Endothelial cell of umbilical vein (primary cell): ENCODE measurements around the gene KRTAP12-3.

Source experiments
- CTCF ChIP-seq, 2 donors: IDR thresholded peaks; 1 replicate in 1 of 2; 2 replicates in 1 of 2; pipeline ENCODE4 v1.5.1; 2011; ENCODE audit warnings: low read length in 2 of 2, mild to moderate bottlenecking in 2 of 2, moderate library complexity in 2 of 2, control low read depth in 1 of 2, inconsistent platforms in 1 of 2, low read depth in 1 of 2; ENCODE audit not compliant: insufficient read depth in 1 of 2; ENCODE audit errors: extremely low read depth in 1 of 2
- EZH2 ChIP-seq: IDR thresholded peaks from 2 replicates; pipeline ENCODE4 v1.6.1; 2012; ENCODE audit warnings: borderline replicate concordance, low read depth, mild to moderate bottlenecking, moderate library complexity, low read length, inconsistent platforms; ENCODE audit not compliant: severe bottlenecking
- GATA2 ChIP-seq: IDR thresholded peaks from 2 replicates; pipeline ENCODE4 v1.7.0; 2011; ENCODE audit warnings: low read depth, mild to moderate bottlenecking, moderate library complexity, mixed read lengths, low read length; ENCODE audit not compliant: insufficient read length, insufficient read depth
- JUN ChIP-seq: IDR thresholded peaks from 2 replicates; pipeline ENCODE4 v1.6.1; 2011; ENCODE audit warnings: borderline replicate concordance, low read depth; ENCODE audit not compliant: insufficient read length, insufficient read depth
- MAX ChIP-seq: IDR thresholded peaks from 2 replicates; pipeline ENCODE4 v1.6.1; 2011; ENCODE audit not compliant: insufficient read depth, insufficient read length
- MYC ChIP-seq: IDR thresholded peaks from one replicate; pipeline ENCODE4 v1.6.1; 2011; ENCODE audit warnings: mild to moderate bottlenecking, low read depth, low read length
- POLR2A ChIP-seq: IDR thresholded peaks from 2 replicates; pipeline ENCODE4 v1.6.1; 2012; ENCODE audit warnings: low read depth, mild to moderate bottlenecking, control low read depth, low read length
- POLR2AphosphoS5 ChIP-seq: IDR thresholded peaks from 2 replicates; pipeline ENCODE4 v1.6.1; 2012; ENCODE audit warnings: low read depth, mild to moderate bottlenecking, control low read depth, low read length, moderate library complexity; ENCODE audit not compliant: insufficient read depth

- no peak for TF ChIP-seq CTCF (IDR thresholded peaks at IDR 0.05; ENCODE audit: extremely low read depth in 1 of 2, insufficient read depth in 1 of 2, low read depth in 1 of 2, low read length in 2 of 2)
- TF ChIP-seq POLR2AphosphoS5, result no peak
- no peak for TF ChIP-seq POLR2A
- no peak for TF ChIP-seq MYC
- TF ChIP-seq EZH2, result no peak
- TF ChIP-seq MAX, result no peak
- no peak for TF ChIP-seq JUN
- TF ChIP-seq GATA2, result no peak
These were observed 41.2 kb upstream of the KRTAP12-3 start for GRCh38 chr21:44616591-44616926.
